Mesodermal cell (in vitro differentiated cells): ENCODE results near the gene KPNA6.
A peak's percentile ranks its signal among the peaks of the same experiment; 100 is the strongest.
"Not testable (repeated sequence)": the region's sequence is repeated elsewhere in the genome, so short reads cannot be mapped to it uniquely, and the experiment has no call there.

Experiments
- H3K27ac ChIP-seq: 2 replicates; pipeline ENCODE4 v1.7.0; 2013; ENCODE audit warnings: mild to moderate bottlenecking, low read depth, low read length, moderate library complexity; ENCODE audit not compliant: severe bottlenecking
- H3K36me3 ChIP-seq: 2 replicates; pipeline ENCODE4 v1.7.1; 2013; ENCODE audit warnings: mild to moderate bottlenecking, low read length, moderate library complexity; ENCODE audit not compliant: control insufficient read depth, insufficient read depth
- H3K4me1 ChIP-seq: one replicate; pipeline ENCODE4 v1.7.1; 2013; ENCODE audit warnings: mild to moderate bottlenecking, low read length; ENCODE audit not compliant: insufficient read depth, control insufficient read depth, poor library complexity, severe bottlenecking
- H3K4me3 ChIP-seq: 2 replicates; pipeline ENCODE4 v1.7.0; 2013; ENCODE audit warnings: low read length, control low read depth, mild to moderate bottlenecking; ENCODE audit not compliant: insufficient read depth, poor library complexity, severe bottlenecking; ENCODE audit errors: extremely low read depth
- H3K9me3 ChIP-seq: 2 replicates; pipeline ENCODE4 v1.7.1; 2013; ENCODE audit warnings: mild to moderate bottlenecking, low read length, moderate library complexity; ENCODE audit not compliant: control insufficient read depth
- WGBS, 2 experiments: methylation state at CpG; one replicate each; pipeline ENCODE4 v1.1.5; 2013; ENCODE audit warnings: missing lambda C conversion rate in 2 of 2; ENCODE audit not compliant: insufficient coverage in 2 of 2; 5-methylcytosine and 5-hydroxymethylcytosine counted together

Gene KPNA6

DNA sequence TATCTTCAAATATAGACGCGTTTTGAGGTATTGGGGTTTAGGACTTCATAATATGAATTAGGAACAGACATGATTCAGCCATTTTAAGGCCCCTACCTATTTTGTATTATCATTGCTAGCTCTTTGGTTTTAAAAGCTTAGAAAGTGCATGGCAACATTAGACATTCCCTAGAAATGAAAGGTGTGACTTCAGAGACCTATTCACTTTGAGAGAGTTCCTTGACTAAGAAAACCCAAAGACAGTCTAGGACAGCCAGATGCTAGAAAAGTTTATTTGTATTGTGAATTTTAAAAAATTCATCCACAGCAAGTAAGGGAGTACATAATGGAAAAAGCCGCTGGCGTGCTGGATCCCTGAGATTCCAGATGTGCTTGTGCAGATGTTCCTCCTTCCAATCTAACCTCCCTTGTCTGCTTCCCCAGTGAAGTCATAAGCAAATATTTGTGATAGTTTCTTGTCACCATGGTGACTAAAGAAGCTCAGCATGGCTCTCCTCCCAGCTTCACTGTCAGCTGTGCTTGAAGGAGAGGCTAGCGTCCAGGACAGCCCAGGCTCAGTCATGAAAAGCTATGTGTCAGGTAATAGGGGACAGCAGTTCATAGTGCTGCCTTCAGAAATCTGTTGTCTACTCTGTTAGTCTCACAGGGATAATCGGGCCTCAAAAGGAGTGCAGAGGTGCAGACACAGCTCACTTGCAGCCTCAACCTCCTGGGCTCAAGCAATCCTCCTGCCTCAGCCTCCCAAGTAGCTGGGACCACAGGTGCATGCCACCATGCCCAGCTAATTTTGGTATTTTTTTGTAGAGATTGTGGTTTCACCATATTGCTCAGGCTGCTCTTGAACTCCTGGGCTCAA is 34.8 kb downstream of the KPNA6 start:
- peak overlapping the region; percentile 55 for H3K27ac ChIP-seq

DNA sequence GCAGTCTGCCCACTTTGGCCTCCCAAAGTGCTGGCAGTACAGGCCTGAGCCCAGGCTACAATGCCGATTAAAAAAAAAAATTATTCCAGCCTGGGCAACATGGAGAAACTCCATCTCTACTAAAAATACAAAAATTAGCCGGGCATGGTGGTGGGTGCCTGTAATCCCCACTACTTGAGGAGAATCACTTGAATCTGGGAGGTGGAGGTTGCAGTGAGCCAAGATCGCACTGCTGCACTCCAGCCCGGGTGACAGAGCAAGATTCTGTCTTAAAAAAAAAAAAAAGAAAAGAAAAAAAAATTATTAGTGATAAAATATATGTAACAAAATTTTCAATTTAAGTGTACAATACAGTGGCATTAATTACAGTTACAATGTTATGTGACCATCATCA is 35.4 kb downstream of the KPNA6 start:
- not testable (repeated sequence) for H3K4me3 ChIP-seq, H3K9me3 ChIP-seq, H3K27ac ChIP-seq, H3K4me1 ChIP-seq
- H3K36me3 ChIP-seq: peaks cover 24% of the 10 kb centered on the region
- WGBS, 2 experiments: no CpG with 5 or more reads among the region's 4 CpGs

More for the DNA sequence above, 34.8 kb downstream of the KPNA6 start:
- no peak overlapping the region for H3K4me3 ChIP-seq
- H3K4me1 ChIP-seq: peaks cover 10% of the 10 kb centered on the region
- 40 to 82% methylated on average over 1 of the region's 6 CpGs for WGBS, 2 experiments
- H3K36me3 ChIP-seq: peaks cover 21% of the 10 kb centered on the region
- peaks cover 4% of the 10 kb centered on the region for H3K9me3 ChIP-seq

DNA sequence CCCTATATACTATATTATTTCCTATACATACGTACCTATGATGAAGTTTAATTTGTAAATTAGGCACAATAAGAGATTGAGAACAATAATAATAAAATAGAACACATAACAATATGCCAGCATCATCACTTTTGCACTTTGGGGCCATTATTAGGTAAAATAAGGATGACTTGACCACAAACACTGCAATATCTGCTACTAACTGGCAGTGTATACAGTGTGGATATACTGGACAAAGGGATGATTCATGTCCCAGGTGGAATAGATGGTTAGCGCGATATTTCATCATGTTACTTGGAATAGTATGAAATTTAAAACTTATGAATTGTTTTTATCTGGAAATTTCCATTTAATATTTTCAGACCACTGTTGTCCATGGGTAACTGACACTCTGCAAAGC is 36.2 kb downstream of the KPNA6 start:
- no CpG with 5 or more reads among the region's 3 CpGs for WGBS, 2 experiments
- peaks cover 29% of the 10 kb centered on the region for H3K36me3 ChIP-seq
- no peak overlapping the region for H3K27ac ChIP-seq
- H3K4me3 ChIP-seq: no peak overlapping the region
- peaks cover 7% of the 10 kb centered on the region for H3K9me3 ChIP-seq
- H3K4me1 ChIP-seq: peaks cover 8% of the 10 kb centered on the region

DNA sequence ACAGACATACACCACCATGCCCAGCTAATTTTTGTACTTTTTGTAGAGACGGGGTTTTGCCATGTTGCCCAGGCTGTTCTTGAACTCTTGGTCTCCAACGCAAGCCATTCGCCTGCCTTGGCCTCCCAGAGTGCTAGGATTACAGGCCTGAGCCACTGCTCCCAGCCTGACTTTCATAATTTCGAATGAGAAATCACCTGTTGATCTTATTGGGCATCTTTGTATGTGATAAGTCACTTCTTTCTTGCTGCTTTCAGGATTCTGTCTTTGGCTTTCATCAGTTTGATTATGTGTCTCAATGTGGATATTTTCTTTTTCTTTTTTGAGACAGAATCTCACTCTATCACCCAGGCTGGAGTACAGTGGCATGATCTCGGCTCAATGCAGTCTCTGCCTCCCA is 39.9 kb downstream of the KPNA6 start:
- 96 to 97% methylated on average over 5 of the region's 5 CpGs for WGBS, 2 experiments
- H3K9me3 ChIP-seq, H3K4me1 ChIP-seq, H3K4me3 ChIP-seq, H3K27ac ChIP-seq: not testable (repeated sequence)
- H3K36me3 ChIP-seq: peaks cover 29% of the 10 kb centered on the region

DNA sequence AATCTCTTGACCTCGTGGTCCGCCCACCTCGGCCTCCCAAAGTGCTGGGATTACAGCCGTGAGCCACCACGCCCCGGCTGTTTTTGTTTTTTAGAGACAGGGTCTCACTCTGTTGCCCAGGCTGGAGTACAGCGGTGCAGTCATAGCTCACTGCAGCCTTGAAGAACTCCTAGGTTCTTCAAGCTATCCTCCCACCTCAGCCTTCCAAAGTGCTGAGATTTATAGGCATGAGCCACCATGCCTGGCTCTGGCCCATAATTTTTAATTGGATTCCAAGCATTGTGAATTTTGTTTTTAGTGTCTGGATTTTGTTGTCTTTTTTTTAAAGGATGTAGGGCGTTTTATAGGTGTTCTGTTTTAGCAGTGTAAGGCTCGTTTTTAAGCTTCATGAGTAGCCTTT is 43.0 kb downstream of the KPNA6 start:
- H3K36me3 ChIP-seq: peaks cover 36% of the 10 kb centered on the region
- H3K27ac ChIP-seq: peak overlapping the region; percentile 17
- H3K4me3 ChIP-seq: no peak overlapping the region
- 92 to 99% methylated on average over 7 of the region's 9 CpGs for WGBS, 2 experiments
- H3K4me1 ChIP-seq: no peaks in the 10 kb centered on the region
- peaks cover 7% of the 10 kb centered on the region for H3K9me3 ChIP-seq

DNA sequence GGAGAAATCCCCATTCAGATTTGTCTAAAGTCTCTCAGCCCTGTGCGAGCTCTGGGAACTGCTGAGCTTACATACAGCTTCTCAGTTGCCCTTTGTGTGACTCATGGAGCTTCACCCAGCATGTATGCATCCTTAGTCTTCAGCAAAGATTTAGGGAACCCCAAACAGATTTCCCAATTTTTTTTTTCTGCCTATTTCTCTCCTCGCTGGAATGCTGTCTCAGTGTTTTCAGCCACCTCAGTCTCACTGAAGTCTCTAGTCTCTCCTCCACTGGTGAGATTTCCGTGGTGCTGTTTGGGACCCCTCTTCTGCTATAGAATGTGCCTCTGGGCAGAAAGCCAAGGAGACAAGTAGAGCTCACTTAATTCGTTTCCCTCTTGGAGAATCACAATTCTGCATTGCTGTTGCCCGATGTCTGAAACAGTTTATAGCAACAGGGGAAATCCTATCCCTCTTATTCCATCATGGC is 43.5 kb downstream of the KPNA6 start:
- WGBS, 2 experiments: 93 to 94% methylated on average over 4 of the region's 5 CpGs
- Histone ChIP-seq H3K36me3 (peaks cover 42% of the 10 kb centered on the region), H3K4me3 (no peak overlapping the region), H3K9me3 (peaks cover 7% of the 10 kb centered on the region), H3K4me1 (no peaks in the 10 kb centered on the region), H3K27ac (peak overlapping the region; percentile 17)

DNA sequence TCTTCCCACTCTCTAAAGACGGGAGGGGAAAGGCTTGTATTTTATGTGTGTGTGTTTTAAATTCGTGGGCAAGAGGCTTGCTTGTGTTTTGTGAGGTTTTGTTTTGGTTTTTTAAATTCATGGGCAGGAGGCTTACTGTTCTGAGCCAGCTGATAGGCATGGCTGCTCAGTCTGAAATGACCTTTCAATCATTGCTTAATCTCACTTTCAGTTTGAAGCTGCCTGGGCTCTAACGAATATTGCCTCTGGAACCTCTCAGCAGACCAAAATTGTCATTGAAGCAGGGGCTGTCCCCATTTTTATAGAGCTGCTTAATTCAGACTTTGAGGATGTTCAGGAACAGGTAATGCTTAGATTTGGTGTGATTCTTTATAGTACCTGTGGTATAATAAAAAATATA is 51.3 kb downstream of the KPNA6 start:
- Histone ChIP-seq H3K9me3 (no peaks in the 10 kb centered on the region), H3K4me1 (no peaks in the 10 kb centered on the region), H3K27ac (no peak overlapping the region), H3K36me3 (peaks cover 88% of the 10 kb centered on the region), H3K4me3 (no peak overlapping the region)
- 90 to 100% methylated on average over 1 of the region's 3 CpGs for WGBS, 2 experiments

DNA sequence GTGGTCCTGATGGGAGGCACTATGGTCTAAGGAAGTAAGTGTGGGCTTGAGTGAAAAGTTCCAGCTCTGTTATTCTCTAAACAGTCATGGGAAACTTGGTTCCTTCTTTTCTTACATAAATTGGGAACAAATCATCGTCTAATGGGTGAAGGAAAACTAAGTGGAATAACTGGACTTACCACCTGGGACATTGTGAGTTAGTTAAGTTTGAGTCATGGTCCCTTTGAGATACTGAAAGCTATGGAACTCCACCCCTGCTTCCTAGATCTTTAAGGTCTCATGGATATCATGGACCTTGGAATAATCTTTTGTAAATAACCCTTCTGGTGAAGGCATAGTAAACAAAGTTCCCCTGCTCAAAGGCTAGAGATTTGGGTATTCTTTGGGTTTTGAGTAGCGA is 55.5 kb downstream of the KPNA6 start:
- peaks cover 90% of the 10 kb centered on the region for H3K36me3 ChIP-seq
- WGBS, 2 experiments: 100% methylated on average over 1 of the region's 2 CpGs; no CpG with 5 or more reads in 1 of the 2 experiments
- H3K4me1 ChIP-seq: no peaks in the 10 kb centered on the region
- no peak overlapping the region for H3K4me3 ChIP-seq
- no peak overlapping the region for H3K27ac ChIP-seq
- H3K9me3 ChIP-seq: no peaks in the 10 kb centered on the region

DNA sequence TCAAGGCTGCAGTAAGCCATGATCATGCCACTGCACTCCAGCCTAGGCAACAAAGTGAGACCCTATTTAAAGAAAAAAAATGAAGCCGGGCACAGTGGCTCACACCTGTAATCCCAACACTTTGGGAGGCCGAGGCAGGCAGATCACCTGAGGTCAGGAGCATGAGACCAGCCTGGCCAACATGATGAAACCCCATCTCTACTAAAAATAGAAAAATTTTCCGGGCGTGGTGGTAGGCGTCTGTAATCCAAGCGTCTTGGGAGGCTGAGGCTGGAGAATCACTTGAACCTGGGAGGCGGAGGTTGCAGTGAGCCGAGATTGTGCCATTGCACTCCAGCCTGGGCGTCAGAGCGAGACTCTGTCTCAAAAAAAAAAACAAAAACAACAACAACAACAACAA is 57.8 kb downstream of the KPNA6 start:
- WGBS, 2 experiments: 96 to 98% methylated on average over 6 to 8 of the region's 10 CpGs
- H3K27ac ChIP-seq, H3K4me3 ChIP-seq, H3K9me3 ChIP-seq, H3K4me1 ChIP-seq: not testable (repeated sequence)
- peaks cover 86% of the 10 kb centered on the region for H3K36me3 ChIP-seq

DNA sequence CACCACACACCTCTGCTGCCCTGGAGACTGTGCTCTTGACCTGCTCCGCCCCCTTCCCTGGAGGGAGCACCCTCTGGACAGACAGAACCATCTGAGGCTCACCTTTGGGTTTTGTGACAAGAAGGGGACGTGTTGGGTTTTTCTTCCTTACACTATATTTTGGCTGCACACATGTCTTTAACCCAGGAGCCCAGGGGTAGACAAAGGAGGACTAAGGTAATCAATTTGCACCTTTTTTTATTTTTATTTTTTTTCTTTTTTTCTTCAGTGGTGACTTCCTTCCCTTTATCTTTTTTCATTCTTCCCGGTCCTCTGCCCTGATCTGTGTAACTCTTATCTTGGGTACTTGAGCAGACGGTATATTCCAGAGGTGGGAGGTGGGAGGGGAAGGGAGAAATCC is 63.1 kb downstream of the KPNA6 start:
- Histone ChIP-seq H3K4me3 (no peak overlapping the region), H3K9me3 (no peaks in the 10 kb centered on the region), H3K27ac (no peak overlapping the region), H3K4me1 (peaks cover 9% of the 10 kb centered on the region), H3K36me3 (peaks cover 83% of the 10 kb centered on the region)
- no CpG with 5 or more reads among the region's 4 CpGs for WGBS, 2 experiments

DNA sequence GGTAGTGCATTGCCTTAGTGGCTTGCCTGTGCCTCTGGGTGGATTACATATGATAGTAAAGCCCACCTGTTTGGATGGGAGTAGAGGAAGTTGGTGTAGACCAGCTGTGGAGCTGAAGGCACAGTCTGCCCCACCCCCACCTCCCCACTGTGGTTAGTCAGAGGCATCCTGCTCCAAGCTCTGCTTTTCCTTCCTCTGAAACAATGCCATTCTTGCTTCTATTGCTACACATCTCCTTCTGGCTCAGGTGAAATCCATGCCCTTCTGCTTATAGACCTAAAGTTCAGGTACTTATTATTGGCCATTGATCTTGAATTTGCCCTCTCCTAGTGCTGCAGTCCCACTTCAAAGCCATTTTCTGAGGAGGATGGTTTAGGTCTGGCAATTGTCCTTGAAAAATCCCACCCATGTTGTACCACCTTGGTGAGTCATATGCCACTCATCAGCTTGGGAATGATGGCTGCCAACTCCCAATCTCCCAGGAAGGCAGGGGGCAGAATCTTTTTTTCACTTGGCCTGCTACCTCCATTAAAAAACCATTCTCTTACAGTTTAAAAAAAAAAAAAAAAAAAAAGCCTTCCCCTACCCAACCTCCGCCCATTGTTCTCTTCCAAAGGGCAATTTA is 64.9 kb downstream of the KPNA6 start:
- Histone ChIP-seq H3K4me1 (peaks cover 9% of the 10 kb centered on the region), H3K4me3 (no peak overlapping the region), H3K9me3 (no peaks in the 10 kb centered on the region), H3K27ac (no peak overlapping the region), H3K36me3 (peaks cover 71% of the 10 kb centered on the region)
- no CpG with 5 or more reads among the region's 1 CpG for WGBS, 2 experiments
